RKO (cell line): ENCODE results near the gene GPN2.

ENCODE experiments used
- DNase-seq: peaks from one replicate; pipeline ENCODE4 v3.0.0-alpha.2; 2016; ENCODE audit warnings: low spot score

GPN2 gene

DNA sequence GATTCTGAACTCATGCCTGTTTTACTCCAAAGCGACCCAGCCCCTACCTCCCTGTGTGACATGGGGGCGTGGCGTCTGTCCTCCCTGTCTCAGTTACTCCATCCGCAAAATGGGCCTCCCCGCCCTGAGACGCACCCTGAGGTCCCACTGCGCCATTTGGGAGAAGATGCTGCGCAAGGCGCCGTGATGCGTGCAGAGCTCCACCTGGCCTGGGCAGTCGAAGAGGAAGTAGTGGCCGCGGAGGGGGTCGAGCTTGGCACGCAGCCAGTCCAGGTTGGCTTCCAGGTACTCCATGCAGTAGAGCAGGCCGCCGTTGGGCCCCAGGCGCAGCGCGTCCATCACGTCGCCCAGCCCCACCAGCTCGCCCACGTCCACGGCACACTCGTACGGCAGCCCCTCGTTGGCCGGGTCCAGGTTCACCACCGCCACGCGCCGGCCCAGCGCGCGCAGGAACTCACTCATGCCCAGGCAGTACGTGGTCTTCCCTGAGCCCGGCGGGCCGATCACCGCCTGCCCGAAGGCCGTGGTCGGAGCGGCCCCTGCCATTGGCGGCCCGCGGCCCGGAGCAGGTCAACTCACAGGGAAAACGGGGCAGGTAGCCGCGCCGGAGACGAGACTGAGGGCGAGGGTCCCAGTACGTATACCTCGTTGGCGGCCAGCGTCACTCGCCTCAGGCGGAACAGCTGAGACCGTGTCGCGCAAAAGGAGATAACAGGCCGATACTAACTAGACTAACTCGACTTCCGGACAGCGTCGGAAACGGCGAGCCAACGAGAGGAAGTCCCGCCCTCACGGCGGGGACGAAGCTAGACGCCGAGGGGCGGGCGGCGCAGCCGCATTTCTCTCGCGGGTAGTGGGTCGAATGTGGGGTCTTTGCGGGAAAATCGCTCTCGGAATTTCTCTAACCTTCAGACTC is at the start of gene GPN2:
Gene GPN2, minus strand, starts transcription at position 733 of the 916 bp plus-strand sequence. Its CDS starts 187 bp downstream, at position 546.
- DNase-seq, result peak; percentile 83

DNA sequence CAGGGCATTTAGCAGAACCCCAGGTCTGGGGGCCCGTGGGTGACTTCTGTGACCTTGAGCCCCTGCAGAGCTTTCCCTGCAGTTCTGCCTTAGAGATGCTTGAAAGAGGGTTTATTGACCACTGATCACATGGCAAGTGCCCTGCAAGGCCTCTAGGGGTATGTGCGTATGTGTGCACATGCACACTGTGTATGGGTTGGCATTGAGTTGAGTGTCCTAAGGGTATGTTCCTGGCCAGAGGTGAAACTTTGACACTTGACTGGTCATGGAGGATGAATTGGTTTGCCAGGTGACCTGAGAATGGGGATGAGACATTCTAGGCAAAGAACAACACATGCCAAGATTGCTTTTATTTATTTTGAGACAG is 48.6 kb upstream of the GPN2 start:
- DNase-seq, result no peak

- DNase-seq, result no peak
These were observed 48.0 kb upstream of the GPN2 start for GRCh38 chr1:26938004-26938658.

GRCh38 chr1:26936823-26937222 is 46.7 kb upstream of the GPN2 start:
- no peak for DNase-seq

GRCh38 chr1:26932531-26932930 is 42.4 kb upstream of the GPN2 start:
- DNase-seq, result no peak

- peak; percentile 97 for DNase-seq
These were observed 33.6 kb upstream of the GPN2 start for GRCh38 chr1:26923711-26924110.

GRCh38 chr1:26922901-26923300 is 32.8 kb upstream of the GPN2 start:
- DNase-seq, result peak; percentile 72

DNA sequence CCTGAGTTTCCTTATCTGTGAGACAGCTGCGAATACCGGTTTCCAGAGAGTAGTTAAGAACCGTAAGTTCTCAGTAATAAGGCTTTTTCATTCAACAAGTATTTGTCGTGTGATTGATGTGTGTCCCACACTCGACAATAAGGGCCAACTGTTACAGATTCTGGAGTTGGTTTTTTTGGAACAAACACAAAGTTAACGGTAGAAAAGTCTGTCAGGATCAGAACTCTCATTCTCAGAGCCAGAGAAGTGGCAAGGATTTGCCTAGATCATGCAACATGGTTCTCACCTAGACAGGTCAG is 32.3 kb upstream of the GPN2 start:
- DNase-seq, result no peak

DNA sequence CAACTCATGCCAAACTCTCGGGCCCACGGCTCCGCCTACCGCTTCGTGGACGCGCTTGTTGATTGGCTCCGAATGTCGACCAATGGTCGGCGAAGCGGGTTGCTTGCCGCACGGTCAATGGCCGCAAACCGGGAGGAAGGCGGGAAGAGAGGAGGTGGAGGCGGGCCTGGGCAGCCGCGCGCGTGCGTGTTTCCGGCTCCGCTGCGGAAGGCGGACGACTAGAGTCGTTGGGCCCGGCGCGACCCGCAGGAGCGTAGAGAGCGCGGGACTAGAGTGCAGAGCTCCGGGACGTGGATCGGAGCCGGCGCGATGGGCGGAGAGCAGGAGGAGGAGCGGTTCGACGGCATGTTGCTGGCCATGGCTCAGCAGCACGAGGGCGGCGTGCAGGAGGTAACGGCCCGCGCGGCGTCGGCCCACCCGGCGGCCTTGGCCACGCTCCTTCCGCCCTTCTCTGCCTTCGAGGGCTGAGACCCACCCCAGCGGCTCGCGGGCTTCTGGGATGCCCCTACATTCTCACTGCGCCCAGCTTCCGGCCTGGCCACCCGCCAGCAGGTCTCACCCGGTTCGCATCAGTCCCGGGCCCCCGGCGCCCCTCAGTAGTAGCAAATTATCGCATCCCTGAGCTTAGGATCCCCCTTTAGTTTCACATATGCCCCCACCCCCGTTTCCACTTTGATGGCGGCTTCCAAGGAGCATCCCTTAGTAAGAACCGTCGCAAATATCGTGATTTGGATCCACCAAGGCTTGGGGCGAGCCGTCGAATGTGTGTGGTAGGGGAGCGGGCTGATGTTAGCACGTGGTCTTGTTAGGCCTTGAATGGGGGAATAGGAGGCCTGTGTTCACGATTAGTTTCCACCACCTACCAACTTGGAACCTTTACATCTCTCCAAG is 31.7 kb upstream of the GPN2 start, which contains the start of gene NUDC:
Gene NUDC, plus strand, starts transcription at position 204 of the 891 bp plus-strand sequence. Its CDS starts 106 bp downstream, at position 310.
- peak; percentile 97 for DNase-seq

DNA sequence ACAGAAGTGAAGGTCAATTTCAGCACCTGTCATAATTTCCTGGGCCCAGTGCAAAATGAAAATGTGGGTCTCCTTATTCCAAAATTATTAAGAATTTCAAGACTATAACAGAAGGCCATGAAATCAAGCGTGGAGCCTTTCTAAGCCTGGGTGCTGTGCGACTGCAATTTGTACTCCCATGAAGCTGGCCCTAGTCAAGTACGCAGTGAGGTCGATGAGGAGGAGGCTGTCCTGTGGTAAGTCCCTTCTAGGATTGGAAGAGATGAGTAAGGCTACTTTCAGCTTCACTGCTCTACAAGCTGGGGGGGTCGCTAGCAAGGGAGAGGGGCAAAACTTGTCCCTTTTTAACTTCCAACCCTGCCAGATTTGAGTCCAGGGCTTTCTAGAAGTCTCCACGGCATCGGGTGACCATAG is 31.1 kb upstream of the GPN2 start:
- DNase-seq, result no peak

- no peak for DNase-seq
These were observed 25.2 kb upstream of the GPN2 start for GRCh38 chr1:26915204-26915842.

GRCh38 chr1:26913754-26914619 is 23.9 kb upstream of the GPN2 start, which contains the start of gene NR0B2:
Gene NR0B2, minus strand, starts transcription at chr1:26913975. Its CDS starts 35 bp downstream, at chr1:26913940.
- no peak for DNase-seq

DNA sequence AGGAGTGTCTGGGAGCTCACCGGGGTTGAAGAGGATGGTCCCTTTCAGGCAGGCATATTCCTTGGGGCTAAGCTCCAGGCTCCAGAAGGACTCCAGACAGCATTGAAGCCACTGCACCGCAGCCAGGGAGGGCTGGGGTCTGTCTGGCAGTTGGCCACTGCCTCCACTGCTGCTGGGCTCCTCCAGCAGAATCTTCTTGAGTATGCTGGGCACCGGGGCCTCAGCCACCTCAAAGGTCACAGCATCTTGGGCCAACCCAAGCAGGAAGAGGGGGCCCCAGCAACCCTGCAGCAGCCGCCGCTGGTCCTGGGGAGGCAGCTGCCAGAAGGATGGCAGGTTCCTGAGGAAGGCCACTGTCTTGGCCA is 23.3 kb upstream of the GPN2 start:
- no peak for DNase-seq

DNA sequence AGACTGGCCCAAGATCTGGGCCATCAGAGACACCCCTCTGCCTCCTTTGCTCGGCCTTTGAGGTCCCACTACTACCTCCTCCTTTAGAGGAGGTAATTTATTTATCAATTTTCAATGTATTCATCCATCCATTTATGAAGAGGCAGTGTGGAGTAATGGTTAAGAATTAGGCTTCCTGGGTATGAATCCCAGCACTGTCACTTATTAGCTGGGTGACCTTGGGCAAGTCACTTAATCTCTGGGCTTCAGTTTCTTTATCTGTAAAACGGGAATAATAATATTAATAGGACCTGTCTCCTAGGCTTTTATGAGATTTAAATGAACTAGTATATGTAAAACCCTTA is 22.0 kb upstream of the GPN2 start:
- no peak for DNase-seq

DNA sequence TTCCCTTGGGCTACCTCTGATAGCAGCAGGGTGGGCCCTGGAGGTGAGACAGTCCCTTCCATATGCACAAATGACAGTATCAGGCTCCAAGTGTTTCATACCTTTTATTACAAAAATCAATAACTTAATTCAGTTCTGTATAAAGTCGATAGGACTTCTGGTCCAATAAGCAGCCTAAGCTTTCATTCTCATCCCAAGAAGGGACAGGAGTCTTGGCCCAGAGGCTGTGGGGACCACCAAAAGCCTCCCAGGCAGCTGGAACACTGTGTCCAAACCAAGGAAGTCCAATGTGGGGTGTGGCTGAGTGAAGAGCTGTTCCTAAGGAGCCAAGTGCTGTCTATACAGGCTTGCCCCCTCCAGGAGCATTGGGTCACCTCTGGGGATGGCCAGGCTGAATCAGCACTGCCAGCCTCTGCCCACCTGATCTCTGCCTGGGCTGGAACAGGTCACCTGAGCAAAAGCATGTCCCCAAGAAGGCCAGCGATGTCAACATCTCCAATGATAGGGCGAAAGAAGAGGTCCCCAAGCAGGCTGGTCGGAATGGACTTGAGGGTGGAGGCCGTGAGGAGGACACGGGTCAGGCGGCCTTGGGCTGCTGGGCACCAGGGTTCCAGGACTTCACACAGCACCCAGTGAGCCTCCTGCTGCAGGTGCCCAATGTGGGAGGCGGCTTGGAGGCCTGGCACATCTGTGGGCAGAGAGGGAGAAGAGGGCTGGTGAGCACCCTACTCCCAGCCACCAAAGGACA is 21.5 kb upstream of the GPN2 start:
- DNase-seq, result no peak

- no peak for DNase-seq
These were observed 20.5 kb upstream of the GPN2 start for GRCh38 chr1:26910343-26911160.

- DNase-seq, result no peak
These were observed 19.9 kb upstream of the GPN2 start for GRCh38 chr1:26909951-26910342.

GRCh38 chr1:26907071-26907917 is 17.2 kb upstream of the GPN2 start:
- DNase-seq, result peak; percentile 88
